A549 (cell line): Measurements from ENCODE around the gene USP9X.

Experiments used
- POLR2A ChIP-seq: IDR thresholded peaks from 2 replicates; pipeline ENCODE4 v1.6.1; 2012; ENCODE audit warnings: mild to moderate bottlenecking, low read length
- RAD21 ChIP-seq, 2 experiments: fragments of >200 bp in 1 of 2; sonication (Bioruptor Twin) in 1 of 2; formaldehyde crosslinking in 1 of 2; IDR thresholded peaks in 1 of 2; conservative IDR thresholded peaks in 1 of 2; 2 replicates in 1 of 2; 3 replicates in 1 of 2; pipeline ENCODE4 v1.6.1; 2012 to 2018; ENCODE audit warnings: inconsistent platforms in 1 of 2
- TF ChIP-seq, protein P1 (sequence below): IDR thresholded peaks from 2 replicates; pipeline ENCODE4 v1.6.1; 2012
- TF ChIP-seq, protein P2 (sequence below): fragments of >200 bp; sonication (Bioruptor Twin); formaldehyde crosslinking; IDR thresholded peaks from 3 replicates; pipeline ENCODE4 v1.5.1; 2016
- TF ChIP-seq, protein P3 (sequence below): fragments of 200-600 bp; sonication (generic); IDR thresholded peaks from 2 replicates; pipeline ENCODE4 v1.6.1; 2016; ENCODE audit warnings: antibody characterized with exemption, mild to moderate bottlenecking, moderate library complexity

DNA sequence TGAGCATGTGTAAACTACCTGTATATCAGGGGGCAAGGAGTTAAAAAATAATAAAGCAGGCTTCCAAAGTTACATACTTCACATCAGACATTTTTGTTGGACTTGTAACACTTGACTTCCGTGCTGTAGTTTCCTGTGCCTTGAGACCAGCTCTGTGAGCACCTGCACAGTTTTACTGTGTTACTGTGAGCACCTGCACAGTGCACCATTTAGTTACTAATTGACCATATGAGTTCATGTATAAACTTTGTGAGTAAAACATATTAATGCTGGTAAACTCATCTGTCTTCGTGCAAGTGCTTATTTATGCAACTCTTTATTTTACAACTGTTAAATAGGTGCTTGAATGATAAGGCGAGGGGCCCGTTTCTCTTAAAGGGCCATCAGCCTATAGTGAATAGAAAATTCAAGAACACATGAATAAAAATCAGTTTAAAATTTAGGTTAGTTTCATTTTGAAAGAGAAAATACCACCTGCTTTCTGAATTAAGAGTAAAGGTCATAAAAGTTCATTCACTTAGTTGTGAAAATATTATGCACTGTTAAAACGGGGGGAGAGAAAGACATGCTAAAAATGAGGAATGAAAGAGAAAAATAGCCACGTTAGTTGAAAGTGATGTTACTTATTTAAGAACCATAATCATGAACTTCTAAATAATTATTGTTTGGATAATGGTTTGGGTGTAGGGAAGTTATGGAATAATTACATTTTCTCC, 42.4 kb downstream of the USP9X start:
- no peak for TF ChIP-seq RAD21 (conservative IDR thresholded peaks at IDR 0.05 in 1 of 2, IDR thresholded peaks at IDR 0.05 in 1 of 2)
- TF ChIP-seq POLR2A: no peak
- TF ChIP-seq, protein P1, sequence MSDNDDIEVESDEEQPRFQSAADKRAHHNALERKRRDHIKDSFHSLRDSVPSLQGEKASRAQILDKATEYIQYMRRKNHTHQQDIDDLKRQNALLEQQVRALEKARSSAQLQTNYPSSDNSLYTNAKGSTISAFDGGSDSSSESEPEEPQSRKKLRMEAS: no peak
- TF ChIP-seq, protein P2, sequence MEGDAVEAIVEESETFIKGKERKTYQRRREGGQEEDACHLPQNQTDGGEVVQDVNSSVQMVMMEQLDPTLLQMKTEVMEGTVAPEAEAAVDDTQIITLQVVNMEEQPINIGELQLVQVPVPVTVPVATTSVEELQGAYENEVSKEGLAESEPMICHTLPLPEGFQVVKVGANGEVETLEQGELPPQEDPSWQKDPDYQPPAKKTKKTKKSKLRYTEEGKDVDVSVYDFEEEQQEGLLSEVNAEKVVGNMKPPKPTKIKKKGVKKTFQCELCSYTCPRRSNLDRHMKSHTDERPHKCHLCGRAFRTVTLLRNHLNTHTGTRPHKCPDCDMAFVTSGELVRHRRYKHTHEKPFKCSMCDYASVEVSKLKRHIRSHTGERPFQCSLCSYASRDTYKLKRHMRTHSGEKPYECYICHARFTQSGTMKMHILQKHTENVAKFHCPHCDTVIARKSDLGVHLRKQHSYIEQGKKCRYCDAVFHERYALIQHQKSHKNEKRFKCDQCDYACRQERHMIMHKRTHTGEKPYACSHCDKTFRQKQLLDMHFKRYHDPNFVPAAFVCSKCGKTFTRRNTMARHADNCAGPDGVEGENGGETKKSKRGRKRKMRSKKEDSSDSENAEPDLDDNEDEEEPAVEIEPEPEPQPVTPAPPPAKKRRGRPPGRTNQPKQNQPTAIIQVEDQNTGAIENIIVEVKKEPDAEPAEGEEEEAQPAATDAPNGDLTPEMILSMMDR: no peak
- TF ChIP-seq, protein P3, sequence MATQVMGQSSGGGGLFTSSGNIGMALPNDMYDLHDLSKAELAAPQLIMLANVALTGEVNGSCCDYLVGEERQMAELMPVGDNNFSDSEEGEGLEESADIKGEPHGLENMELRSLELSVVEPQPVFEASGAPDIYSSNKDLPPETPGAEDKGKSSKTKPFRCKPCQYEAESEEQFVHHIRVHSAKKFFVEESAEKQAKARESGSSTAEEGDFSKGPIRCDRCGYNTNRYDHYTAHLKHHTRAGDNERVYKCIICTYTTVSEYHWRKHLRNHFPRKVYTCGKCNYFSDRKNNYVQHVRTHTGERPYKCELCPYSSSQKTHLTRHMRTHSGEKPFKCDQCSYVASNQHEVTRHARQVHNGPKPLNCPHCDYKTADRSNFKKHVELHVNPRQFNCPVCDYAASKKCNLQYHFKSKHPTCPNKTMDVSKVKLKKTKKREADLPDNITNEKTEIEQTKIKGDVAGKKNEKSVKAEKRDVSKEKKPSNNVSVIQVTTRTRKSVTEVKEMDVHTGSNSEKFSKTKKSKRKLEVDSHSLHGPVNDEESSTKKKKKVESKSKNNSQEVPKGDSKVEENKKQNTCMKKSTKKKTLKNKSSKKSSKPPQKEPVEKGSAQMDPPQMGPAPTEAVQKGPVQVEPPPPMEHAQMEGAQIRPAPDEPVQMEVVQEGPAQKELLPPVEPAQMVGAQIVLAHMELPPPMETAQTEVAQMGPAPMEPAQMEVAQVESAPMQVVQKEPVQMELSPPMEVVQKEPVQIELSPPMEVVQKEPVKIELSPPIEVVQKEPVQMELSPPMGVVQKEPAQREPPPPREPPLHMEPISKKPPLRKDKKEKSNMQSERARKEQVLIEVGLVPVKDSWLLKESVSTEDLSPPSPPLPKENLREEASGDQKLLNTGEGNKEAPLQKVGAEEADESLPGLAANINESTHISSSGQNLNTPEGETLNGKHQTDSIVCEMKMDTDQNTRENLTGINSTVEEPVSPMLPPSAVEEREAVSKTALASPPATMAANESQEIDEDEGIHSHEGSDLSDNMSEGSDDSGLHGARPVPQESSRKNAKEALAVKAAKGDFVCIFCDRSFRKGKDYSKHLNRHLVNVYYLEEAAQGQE: no peak
